Kidney capillary endothelial cell (primary cell): ENCODE results near the gene OPN1SW.

Experiments
- DNase-seq: peaks from one replicate; pipeline ENCODE4 v3.0.0-alpha.2; 2018; ENCODE audit warnings: low spot score

The OPN1SW gene

GRCh38 chr7:128792471-128793180 is 17.0 kb upstream of the OPN1SW start:
- DNase-seq = no peak

- DNase-seq = no peak
Measured at GRCh38 chr7:128791972-128792327, 16.4 kb upstream of the OPN1SW start.

- DNase-seq = no peak
Measured at GRCh38 chr7:128791121-128791971, 15.8 kb upstream of the OPN1SW start, which contains the start of gene CCDC136. Gene CCDC136 (plus strand): TSS chr7:128791968. CDS start chr7:128792412, 444 bp downstream.

GRCh38 chr7:128790315-128791041 is 14.9 kb upstream of the OPN1SW start:
- DNase-seq = no peak

GRCh38 chr7:128788446-128789412 is 13.1 kb upstream of the OPN1SW start:
- DNase-seq = no peak

GRCh38 chr7:128785738-128786137 is 10.1 kb upstream of the OPN1SW start:
- no peak for DNase-seq

- DNase-seq = peak; percentile 30
Measured at GRCh38 chr7:128783143-128783861, 7.7 kb upstream of the OPN1SW start.

- DNase-seq = no peak
Measured at GRCh38 chr7:128781851-128782250, 6.3 kb upstream of the OPN1SW start.

GRCh38 chr7:128781126-128781525 is 5.5 kb upstream of the OPN1SW start:
- DNase-seq = no peak

- DNase-seq = no peak
Measured at GRCh38 chr7:128778946-128779345, 3.4 kb upstream of the OPN1SW start.

- no peak for DNase-seq
Measured at GRCh38 chr7:128777156-128778123, 1.8 kb upstream of the OPN1SW start.

GRCh38 chr7:128774921-128775320 is 673 bp downstream of the OPN1SW start:
- no peak for DNase-seq

GRCh38 chr7:128774029-128774689 is 1.4 kb downstream of the OPN1SW start:
- DNase-seq = no peak

GRCh38 chr7:128773604-128774003 is 2.0 kb downstream of the OPN1SW start:
- DNase-seq = no peak

GRCh38 chr7:128770233-128770632 is 5.4 kb downstream of the OPN1SW start:
- no peak for DNase-seq

- no peak for DNase-seq
Measured at GRCh38 chr7:128767475-128768110, 8.0 kb downstream of the OPN1SW start.

- no peak for DNase-seq
Measured at GRCh38 chr7:128763541-128763940, 12.1 kb downstream of the OPN1SW start.

- DNase-seq = no peak
Measured at GRCh38 chr7:128759242-128759641, 16.4 kb downstream of the OPN1SW start.

- no peak for DNase-seq
Measured at GRCh38 chr7:128758553-128758952, 17.0 kb downstream of the OPN1SW start.
